Measurements from ENCODE around the gene DTX3.
"Not testable (repeated sequence)": the region's sequence is repeated elsewhere in the genome, so short reads cannot be mapped to it uniquely, and the experiment has no call there.

DTX3 gene

GRCh38 chr12:57645990-57646658, 41.5 kb downstream of the DTX3 start:
- not testable (repeated sequence) for DNase-seq; H3K27me3 ChIP-seq (replicated peaks; ENCODE audit: control insufficient read depth, insufficient read depth, low read length, poor library complexity, severe bottlenecking)

GRCh38 chr12:57646659-57647049, 42.0 kb downstream of the DTX3 start:
- H3K9me3 ChIP-seq (ENCODE audit: control insufficient read depth, low read length); H3K4me3 ChIP-seq (ENCODE audit: insufficient read depth, low read depth, low read length, poor library complexity, severe bottlenecking): not testable (repeated sequence)

More at GRCh38 chr12:57645990-57646658, 41.5 kb downstream of the DTX3 start:
- H3K27ac ChIP-seq (ENCODE audit: insufficient read depth, low read length, poor library complexity, severe bottlenecking); H3K4me3 ChIP-seq (ENCODE audit: insufficient read depth, low read depth, low read length, poor library complexity, severe bottlenecking); H3K9me3 ChIP-seq (ENCODE audit: control insufficient read depth, low read length); H3K36me3 ChIP-seq (ENCODE audit: control insufficient read depth, insufficient read depth, low read length); H3K4me1 ChIP-seq (ENCODE audit: control insufficient read depth, insufficient read depth, low read length, poor library complexity, severe bottlenecking): not testable (repeated sequence)

DNA sequence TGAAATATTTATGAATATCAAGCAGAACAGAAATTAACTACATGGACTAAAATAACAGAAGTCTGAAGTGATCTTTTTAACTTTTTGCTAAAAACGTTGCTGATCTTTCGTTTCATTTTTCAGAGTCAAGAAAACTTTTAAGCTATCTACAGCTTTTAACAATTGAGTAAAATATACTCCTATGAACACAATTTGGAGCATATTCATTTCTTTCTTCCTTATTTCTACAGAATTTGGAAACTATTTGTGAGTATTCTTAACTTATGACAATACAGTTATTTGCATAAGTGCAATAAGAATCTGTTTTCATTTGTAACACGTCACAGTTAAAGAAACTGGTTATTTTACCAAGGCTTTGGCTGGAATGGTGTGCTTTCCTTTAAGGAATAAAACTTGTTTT, 49.4 kb downstream of the DTX3 start:
- Histone ChIP-seq H3K9me3 (ENCODE audit: control insufficient read depth, low read length) (no peaks in the 10 kb centered on the region), H3K4me3 (ENCODE audit: insufficient read depth, low read depth, low read length, poor library complexity, severe bottlenecking) (no peak overlapping the region), H3K4me1 (ENCODE audit: control insufficient read depth, insufficient read depth, low read length, poor library complexity, severe bottlenecking) (no peaks in the 10 kb centered on the region), H3K27me3 (replicated peaks; ENCODE audit: control insufficient read depth, insufficient read depth, low read length, poor library complexity, severe bottlenecking) (no peaks in the 10 kb centered on the region), H3K27ac (ENCODE audit: insufficient read depth, low read length, poor library complexity, severe bottlenecking) (no peak overlapping the region), H3K36me3 (ENCODE audit: control insufficient read depth, insufficient read depth, low read length) (no peaks in the 10 kb centered on the region)
- DNase-seq: no peak

More at GRCh38 chr12:57646659-57647049, 42.0 kb downstream of the DTX3 start:
- not testable (repeated sequence) for DNase-seq; H3K4me1 ChIP-seq (ENCODE audit: control insufficient read depth, insufficient read depth, low read length, poor library complexity, severe bottlenecking); H3K36me3 ChIP-seq (ENCODE audit: control insufficient read depth, insufficient read depth, low read length); H3K27me3 ChIP-seq (replicated peaks; ENCODE audit: control insufficient read depth, insufficient read depth, low read length, poor library complexity, severe bottlenecking); H3K27ac ChIP-seq (ENCODE audit: insufficient read depth, low read length, poor library complexity, severe bottlenecking)

DNA sequence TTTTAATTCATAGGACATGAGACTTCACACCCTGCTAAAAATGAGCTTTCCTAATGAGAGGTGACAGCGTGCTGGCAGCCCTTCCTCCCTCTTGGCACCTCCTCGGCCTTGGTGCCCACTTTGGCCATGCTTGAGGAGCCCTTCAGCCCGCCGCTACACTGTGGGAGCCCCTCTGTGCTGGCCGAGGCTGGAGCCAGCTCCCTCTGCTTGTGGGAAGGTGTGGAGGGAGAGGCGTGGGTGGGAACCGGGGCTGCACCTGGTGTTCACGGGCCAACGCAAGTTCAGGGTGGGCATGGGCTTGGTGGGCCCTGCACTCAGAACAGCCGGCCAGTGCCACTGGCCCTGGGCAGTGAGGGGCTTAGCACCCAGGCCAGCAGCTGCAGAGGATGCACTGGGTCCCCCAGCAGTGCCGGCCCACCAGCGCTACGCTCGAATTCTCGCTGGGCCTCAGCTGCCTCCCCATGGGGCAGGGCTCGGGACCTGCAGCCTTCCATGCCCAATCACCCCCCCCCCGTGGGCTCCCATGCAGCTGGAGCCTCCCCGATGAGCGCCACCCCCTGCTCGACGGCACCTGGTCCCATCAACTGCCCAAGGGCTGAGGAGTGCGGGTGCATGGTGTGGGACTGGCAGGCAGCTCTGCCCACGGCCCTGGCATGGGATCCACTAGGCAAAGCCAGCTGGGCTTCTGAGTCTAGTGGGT, 51.1 kb downstream of the DTX3 start:
- Histone ChIP-seq H3K27me3 (replicated peaks; ENCODE audit: control insufficient read depth, insufficient read depth, low read length, poor library complexity, severe bottlenecking) (no peaks in the 10 kb centered on the region), H3K4me3 (ENCODE audit: insufficient read depth, low read depth, low read length, poor library complexity, severe bottlenecking) (no peak overlapping the region), H3K36me3 (ENCODE audit: control insufficient read depth, insufficient read depth, low read length) (no peaks in the 10 kb centered on the region), H3K27ac (ENCODE audit: insufficient read depth, low read length, poor library complexity, severe bottlenecking) (no peak overlapping the region), H3K4me1 (ENCODE audit: control insufficient read depth, insufficient read depth, low read length, poor library complexity, severe bottlenecking) (no peaks in the 10 kb centered on the region), H3K9me3 (ENCODE audit: control insufficient read depth, low read length) (no peaks in the 10 kb centered on the region)
- no peak for DNase-seq

GRCh38 chr12:57656408-57656807, 51.8 kb downstream of the DTX3 start:
- H3K9me3 ChIP-seq (ENCODE audit: control insufficient read depth, low read length); DNase-seq; H3K4me1 ChIP-seq (ENCODE audit: control insufficient read depth, insufficient read depth, low read length, poor library complexity, severe bottlenecking); H3K27ac ChIP-seq (ENCODE audit: insufficient read depth, low read length, poor library complexity, severe bottlenecking); H3K4me3 ChIP-seq (ENCODE audit: insufficient read depth, low read depth, low read length, poor library complexity, severe bottlenecking); H3K27me3 ChIP-seq (replicated peaks; ENCODE audit: control insufficient read depth, insufficient read depth, low read length, poor library complexity, severe bottlenecking); H3K36me3 ChIP-seq (ENCODE audit: control insufficient read depth, insufficient read depth, low read length): not testable (repeated sequence)

DNA sequence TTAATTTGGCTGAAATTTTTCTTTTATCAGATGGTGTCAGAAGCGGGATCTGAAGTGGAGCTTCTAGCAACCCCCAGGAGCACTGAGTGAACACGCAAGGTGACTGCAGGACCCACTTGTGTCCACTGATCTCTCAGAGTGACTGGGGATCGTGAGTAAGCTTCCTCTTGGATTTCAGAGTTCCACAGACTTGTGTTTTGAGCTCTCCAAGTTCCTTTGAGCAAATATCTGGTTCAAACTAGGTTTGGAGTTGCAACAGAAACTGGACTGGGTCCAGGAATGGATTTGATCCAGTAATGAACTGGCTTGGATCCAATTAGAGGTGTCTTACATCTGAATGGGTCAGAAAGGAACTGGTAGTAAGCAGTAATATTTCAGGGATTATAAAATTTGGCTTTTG, 53.1 kb downstream of the DTX3 start:
- DNase-seq: no peak
- Histone ChIP-seq H3K4me1 (ENCODE audit: control insufficient read depth, insufficient read depth, low read length, poor library complexity, severe bottlenecking) (no peaks in the 10 kb centered on the region), H3K27me3 (replicated peaks; ENCODE audit: control insufficient read depth, insufficient read depth, low read length, poor library complexity, severe bottlenecking) (no peaks in the 10 kb centered on the region), H3K4me3 (ENCODE audit: insufficient read depth, low read depth, low read length, poor library complexity, severe bottlenecking) (no peak overlapping the region), H3K27ac (ENCODE audit: insufficient read depth, low read length, poor library complexity, severe bottlenecking) (no peak overlapping the region), H3K9me3 (ENCODE audit: control insufficient read depth, low read length) (no peaks in the 10 kb centered on the region), H3K36me3 (ENCODE audit: control insufficient read depth, insufficient read depth, low read length) (no peaks in the 10 kb centered on the region)

DNA sequence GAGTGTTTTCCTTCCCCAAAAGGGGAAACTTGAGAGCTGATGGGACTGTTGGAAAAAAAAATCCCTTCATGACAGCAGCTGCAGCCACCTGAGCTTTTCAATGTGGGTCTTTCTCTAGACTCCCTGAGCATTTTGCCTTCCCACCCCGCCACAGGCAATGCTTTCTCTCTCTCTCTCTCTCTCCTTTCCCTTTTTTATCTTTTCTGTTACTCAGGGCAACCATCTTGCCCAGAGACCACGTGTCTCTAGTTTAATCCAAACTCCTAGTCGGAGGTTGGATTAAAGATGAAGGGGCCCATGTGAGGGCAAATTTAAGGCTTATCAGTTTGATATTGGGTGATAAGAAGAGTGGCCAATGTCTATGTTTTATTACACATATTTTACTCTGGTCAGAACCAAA, 54.3 kb downstream of the DTX3 start:
- no peaks in the 10 kb centered on the region for H3K4me1 ChIP-seq (ENCODE audit: control insufficient read depth, insufficient read depth, low read length, poor library complexity, severe bottlenecking)
- H3K4me3 ChIP-seq (ENCODE audit: insufficient read depth, low read depth, low read length, poor library complexity, severe bottlenecking): no peak overlapping the region
- H3K36me3 ChIP-seq (ENCODE audit: control insufficient read depth, insufficient read depth, low read length): no peaks in the 10 kb centered on the region
- H3K9me3 ChIP-seq (ENCODE audit: control insufficient read depth, low read length): no peaks in the 10 kb centered on the region
- no peaks in the 10 kb centered on the region for H3K27me3 ChIP-seq (replicated peaks; ENCODE audit: control insufficient read depth, insufficient read depth, low read length, poor library complexity, severe bottlenecking)
- no peak overlapping the region for H3K27ac ChIP-seq (ENCODE audit: insufficient read depth, low read length, poor library complexity, severe bottlenecking)
- DNase-seq: no peak

Data from effector memory CD4-positive, alpha-beta T cell (primary cell).